Left renal pelvis (tissue), 4 donors: Measurements from ENCODE around the gene KRTAP19-3. TPM values are rescaled to one million over a fixed set of nuclear protein-coding genes. Genes with fewer than 3 reads are reported as not detected.

Source experiments
- polyA plus RNA-seq, 4 donors: library from polyadenylated mRNA; unstranded; fragments of 120-200 nt; gene quantifications; one replicate each; pipeline ENCODE4 v1.2.1, GENCODE V29; 2013; ENCODE audit not compliant: insufficient read length in 4 of 4

The KRTAP19-3 gene
- polyA plus RNA-seq, 4 donors, result not detected

Other genes with a start within 250 kb of the KRTAP19-3 start
- gene KRTAP24-1, start 209.1 kb downstream of the KRTAP19-3 start, polyA plus RNA-seq, result not detected
- gene KRTAP25-1, start 202.5 kb downstream of the KRTAP19-3 start, polyA plus RNA-seq, result not detected
- gene KRTAP26-1, start 171.7 kb downstream of the KRTAP19-3 start, polyA plus RNA-seq, result not detected
- gene KRTAP27-1, start 154.3 kb downstream of the KRTAP19-3 start, polyA plus RNA-seq, result not detected
- not detected for gene KRTAP23-1, start 143.4 kb downstream of the KRTAP19-3 start, polyA plus RNA-seq
- gene KRTAP13-2, start 119.7 kb downstream of the KRTAP19-3 start, polyA plus RNA-seq, result not detected
- not detected for gene KRTAP13-1, start 96.0 kb downstream of the KRTAP19-3 start, polyA plus RNA-seq
- not detected for gene KRTAP13-3, start 66.1 kb downstream of the KRTAP19-3 start, polyA plus RNA-seq
- gene KRTAP13-4, start 61.8 kb downstream of the KRTAP19-3 start, polyA plus RNA-seq, result not detected
- not detected for gene KRTAP15-1, start 51.7 kb downstream of the KRTAP19-3 start, polyA plus RNA-seq
- not detected for gene KRTAP19-1, start 11.6 kb downstream of the KRTAP19-3 start, polyA plus RNA-seq
- not detected for gene KRTAP19-2, start 4.6 kb downstream of the KRTAP19-3 start, polyA plus RNA-seq
- not detected for gene KRTAP19-4, start 5.2 kb upstream of the KRTAP19-3 start, polyA plus RNA-seq
- gene KRTAP19-5, start 10.1 kb upstream of the KRTAP19-3 start, polyA plus RNA-seq, result not detected
- not detected for gene KRTAP19-6, start 49.9 kb upstream of the KRTAP19-3 start, polyA plus RNA-seq
- not detected for gene KRTAP19-7, start 69.3 kb upstream of the KRTAP19-3 start, polyA plus RNA-seq
- not detected for gene KRTAP22-2, start 98.4 kb upstream of the KRTAP19-3 start, polyA plus RNA-seq
- not detected for gene KRTAP6-3, start 100.4 kb upstream of the KRTAP19-3 start, polyA plus RNA-seq
- not detected for gene KRTAP6-2, start 106.9 kb upstream of the KRTAP19-3 start, polyA plus RNA-seq
- not detected for gene KRTAP22-1, start 109.1 kb upstream of the KRTAP19-3 start, polyA plus RNA-seq
- gene KRTAP6-1, start 121.9 kb upstream of the KRTAP19-3 start, polyA plus RNA-seq, result not detected
- not detected for gene KRTAP20-1, start 124.4 kb upstream of the KRTAP19-3 start, polyA plus RNA-seq
- not detected for gene KRTAP20-4, start 128.6 kb upstream of the KRTAP19-3 start, polyA plus RNA-seq
- gene KRTAP20-2, start 143.2 kb upstream of the KRTAP19-3 start, polyA plus RNA-seq, result not detected
- gene KRTAP20-3, start 150.9 kb upstream of the KRTAP19-3 start, polyA plus RNA-seq, result not detected
- gene KRTAP21-3, start 226.8 kb upstream of the KRTAP19-3 start, polyA plus RNA-seq, result not detected